Measurements from ENCODE around the gene HOXB7.

HOXB7 gene

GRCh38 chr17:48565925-48566710, 44.7 kb downstream of the HOXB7 start:
- no peak for DNase-seq (ENCODE audit: low read depth in 2 of 2)

DNA sequence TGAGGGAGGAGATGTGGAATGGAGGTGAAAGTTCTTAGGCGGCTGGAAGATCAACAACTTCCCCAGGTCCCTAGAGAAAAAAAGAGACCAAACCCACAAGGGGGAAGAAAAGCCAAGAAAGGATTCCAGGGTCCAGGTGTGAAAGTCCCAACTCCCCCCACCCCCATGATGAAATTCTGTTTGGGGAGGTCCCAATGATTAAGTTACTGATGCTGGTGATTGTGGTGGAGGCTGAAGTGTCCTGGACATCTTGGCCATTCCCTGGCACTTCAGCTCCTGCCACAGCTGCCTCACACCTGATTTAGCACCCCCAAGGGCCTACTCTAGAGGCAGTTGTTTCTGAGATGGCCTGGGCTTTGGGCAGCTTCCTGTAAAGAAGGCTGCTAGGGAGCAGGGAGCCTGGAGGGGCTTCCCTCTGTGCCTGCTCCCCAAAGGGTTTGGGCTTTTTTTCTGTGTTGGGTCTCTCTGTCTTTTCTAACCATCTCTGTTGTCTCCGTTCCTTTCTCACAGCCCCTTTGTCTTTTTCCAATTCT, 45.7 kb downstream of the HOXB7 start:
- no peak for DNase-seq (ENCODE audit: low read depth in 2 of 2)

DNA sequence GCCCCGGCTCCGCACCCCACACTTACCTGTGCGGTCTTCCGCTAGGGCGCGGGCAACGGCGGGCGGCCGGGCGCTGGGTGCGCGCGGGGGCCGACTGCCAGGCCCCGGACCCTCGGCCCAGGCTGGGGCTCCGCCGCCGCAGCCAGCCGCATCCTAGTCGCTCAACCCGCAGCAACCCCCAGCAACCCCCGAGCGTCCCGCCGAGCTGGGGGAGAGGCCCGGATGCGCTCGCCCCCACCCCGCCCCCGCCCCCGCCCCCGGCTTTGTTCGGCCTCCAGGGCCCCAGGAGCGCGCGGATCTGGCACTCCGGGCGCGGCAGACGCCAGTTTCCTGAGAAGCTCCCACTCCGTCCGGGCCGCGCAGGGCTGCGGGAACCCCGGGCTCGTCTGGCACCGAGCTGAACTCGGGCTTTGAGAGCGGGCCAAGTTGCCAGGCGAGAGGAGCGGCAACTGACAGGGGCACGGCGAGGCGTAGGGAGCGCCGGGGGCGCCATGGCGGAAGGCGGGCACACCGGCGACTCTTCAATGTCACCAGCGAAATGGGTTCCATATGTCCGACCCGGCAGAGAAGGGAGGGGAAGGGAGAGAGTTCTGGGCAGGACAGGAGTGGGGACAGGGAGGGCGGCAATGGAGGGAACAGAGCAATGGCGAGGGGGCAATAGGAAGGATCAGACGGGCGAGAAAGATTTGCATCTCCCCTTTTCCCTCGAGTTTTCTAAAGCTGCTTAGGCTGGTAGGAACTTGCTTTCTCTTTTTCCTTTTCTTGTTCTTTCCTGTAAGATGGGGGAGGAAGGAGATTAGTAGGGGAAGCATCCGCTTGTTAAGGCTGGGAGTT, 46.4 kb downstream of the HOXB7 start:
- DNase-seq (ENCODE audit: low read depth in 2 of 2) = no peak

- no peak for DNase-seq (ENCODE audit: low read depth in 2 of 2)
Measured at GRCh38 chr17:48563867-48564187, 47.0 kb downstream of the HOXB7 start.

DNA sequence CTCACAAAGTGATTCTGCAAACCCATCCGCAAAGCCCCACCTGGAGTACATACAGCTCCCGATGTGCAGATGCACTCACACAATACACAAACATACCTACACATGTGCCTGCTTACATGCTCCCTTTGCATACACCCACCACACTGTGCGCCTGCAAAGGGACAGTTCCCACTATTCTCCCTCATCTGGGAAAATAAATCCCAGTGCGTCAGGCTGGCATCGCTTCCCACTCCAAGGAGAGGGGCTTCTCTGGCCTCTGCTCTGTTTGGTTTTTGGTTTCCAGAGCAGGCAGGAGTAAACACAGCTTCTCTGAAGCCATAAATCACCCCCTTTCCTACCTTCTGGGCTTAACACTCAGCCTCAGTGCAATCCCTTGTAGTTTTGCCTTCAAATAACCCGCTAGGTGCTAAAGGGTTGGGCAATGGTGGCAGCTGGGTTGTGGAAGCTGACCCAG, 47.4 kb downstream of the HOXB7 start:
- DNase-seq (ENCODE audit: low read depth in 2 of 2) = no peak

GRCh38 chr17:48562934-48563333, 47.9 kb downstream of the HOXB7 start:
- DNase-seq (ENCODE audit: low read depth in 2 of 2) = no peak

DNA sequence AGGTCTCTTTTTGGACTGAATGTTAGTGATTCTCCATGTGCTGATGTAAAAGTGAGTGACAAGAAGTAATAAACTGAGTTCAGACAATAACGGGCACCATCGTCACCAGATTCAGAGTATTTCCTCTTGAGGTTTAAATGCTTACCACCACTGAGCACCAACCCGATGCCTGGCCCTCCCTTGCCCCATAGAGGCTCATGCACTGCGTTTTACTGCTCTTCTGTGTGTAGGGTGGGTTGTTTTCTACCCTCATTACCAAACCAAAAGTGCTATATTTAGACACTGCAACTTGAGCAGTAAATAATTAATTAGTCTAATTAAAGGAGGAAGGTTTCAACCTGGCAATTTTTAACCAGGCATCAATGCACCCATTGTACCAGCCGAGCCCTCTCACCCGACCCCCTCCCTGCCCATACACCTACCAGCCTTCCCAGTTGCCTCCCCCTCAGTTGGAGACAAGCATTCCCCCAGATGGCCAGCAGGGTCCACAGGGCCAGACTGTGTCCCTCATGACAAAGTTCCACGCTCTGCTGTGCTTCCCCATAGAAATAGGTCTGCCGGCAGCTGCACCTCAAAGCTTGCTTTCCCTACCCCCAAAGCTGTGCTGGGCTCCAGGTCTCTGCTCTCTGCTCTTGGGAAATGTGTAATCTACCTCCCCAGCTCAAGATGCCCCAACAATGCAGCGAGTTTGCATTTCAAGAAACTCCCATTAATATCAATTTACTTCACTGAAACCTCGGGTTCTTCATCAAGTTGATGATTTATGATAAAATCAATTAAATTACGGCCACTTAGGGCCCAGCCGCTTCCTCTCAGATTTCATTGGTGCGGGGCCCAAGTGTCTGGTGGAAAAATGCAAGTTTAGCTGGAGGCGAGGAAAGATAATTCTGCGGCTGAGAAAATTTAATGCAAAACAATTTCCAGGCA, 48.7 kb downstream of the HOXB7 start:
- peak; percentile 85 to 86 for DNase-seq (ENCODE audit: low read depth in 2 of 2)

- no peak for DNase-seq (ENCODE audit: low read depth in 2 of 2)
Measured at GRCh38 chr17:48559840-48560817, 50.7 kb downstream of the HOXB7 start.

DNA sequence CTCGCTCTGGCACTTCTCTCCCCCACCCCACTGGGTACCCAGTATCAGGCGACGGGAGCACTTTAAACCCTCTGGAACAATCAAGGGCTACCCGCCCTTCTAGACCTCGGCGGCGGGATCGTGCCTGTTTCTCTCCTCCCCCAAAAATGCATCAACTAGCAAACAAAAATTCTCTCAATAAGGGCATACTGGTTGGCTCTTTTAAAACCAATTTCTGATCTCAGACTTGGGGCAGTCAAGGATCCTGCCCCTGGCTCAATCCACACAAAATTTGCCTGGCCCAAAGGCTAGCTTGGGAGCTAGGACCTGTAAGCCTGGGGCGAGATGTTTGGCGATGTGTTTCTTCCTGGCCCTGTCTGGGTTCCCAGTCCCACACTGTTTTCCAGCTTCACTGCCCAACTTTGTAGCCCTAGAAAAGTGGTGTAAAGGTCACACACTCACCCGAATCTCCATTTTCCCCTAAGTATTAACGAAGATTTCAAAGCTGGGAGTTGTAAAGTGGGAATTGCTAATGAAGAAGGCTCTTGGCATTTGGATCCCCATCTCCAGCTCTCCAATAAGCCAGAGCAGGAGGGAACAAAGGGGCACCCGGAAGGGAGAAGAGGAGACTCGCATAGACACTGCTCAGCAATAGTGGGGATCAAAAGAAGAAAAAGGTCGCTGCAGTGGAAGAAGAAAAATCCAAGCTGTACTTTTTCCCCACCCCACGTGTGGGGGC, 51.5 kb downstream of the HOXB7 start:
- DNase-seq (ENCODE audit: low read depth in 2 of 2) = no peak

GRCh38 chr17:48558831-48559121, 52.0 kb downstream of the HOXB7 start:
- no peak for DNase-seq (ENCODE audit: low read depth in 2 of 2)

- DNase-seq (ENCODE audit: low read depth in 2 of 2) = no peak
Measured at GRCh38 chr17:48558057-48558830, 52.6 kb downstream of the HOXB7 start.

All from fibroblast of skin of left quadriceps (primary cell).